HG03097 (cell line): ENCODE measurements around the gene TCERG1L.

Source experiments
- ATAC-seq: cut with Tn5 transposase; IDR thresholded peaks from one replicate; pipeline ENCODE4 v1.9.1; 2021; ENCODE audit not compliant: unreplicated experiment, low FRiP score

TCERG1L gene

DNA sequence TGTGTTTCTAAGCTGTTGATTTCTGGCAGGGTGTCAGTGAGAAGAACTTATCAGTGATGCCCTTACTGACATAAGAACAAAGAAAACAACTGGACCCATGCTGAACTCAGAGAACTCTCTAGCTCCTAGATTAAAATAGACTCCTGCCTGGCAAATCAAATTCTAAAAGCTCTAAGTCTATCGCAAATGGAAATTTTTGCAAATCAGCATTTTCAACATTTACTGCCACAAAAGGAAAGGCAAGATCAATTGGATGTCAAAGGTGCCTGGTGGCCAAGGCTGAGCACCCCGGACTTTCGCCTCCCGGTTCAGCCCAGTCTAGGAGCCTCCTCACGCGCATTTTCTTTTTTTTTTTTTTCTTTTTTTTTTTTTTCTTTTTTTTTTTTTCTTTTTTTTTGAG lies 251.6 kb downstream of the TCERG1L start:
- no peak for ATAC-seq

DNA sequence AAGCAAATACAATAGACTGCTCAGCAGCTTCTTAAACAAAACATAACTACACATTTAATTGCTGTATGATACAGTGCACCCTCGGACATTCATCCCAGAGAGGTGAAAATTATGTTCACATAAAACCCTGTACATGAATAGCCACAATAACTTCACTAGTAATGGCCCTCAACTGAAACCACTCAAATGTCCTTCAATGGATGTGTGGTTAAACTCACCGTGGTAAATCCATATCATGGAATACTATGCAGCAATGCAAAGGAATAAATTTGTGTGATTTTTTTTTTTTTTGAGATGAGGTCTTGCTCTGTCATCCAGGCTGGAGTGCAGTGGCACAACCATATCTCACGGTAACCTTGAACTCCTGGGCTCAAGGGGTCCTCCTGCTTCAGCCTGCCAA lies 252.7 kb downstream of the TCERG1L start:
- no peak for ATAC-seq

DNA sequence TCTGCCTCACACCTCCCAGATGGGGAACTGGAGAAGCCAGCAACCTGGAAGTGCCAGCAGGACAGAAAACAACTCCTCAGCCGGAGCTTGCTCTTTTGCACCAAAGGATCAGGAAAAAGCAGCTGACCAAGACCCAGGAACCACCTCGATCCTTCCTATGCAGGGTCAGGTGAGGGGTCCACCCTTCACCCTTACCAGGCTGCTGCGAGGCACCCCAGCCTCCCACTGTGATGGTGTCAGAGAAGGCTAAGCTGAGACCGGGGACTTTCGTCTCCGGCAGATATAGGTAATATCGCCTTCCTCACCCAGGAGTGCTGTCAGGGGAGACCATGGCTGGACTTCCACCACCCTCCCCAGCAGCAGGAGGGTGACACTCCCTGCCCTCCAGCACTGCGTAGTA lies 254.7 kb downstream of the TCERG1L start:
- no peak for ATAC-seq

GRCh38 chr10:131056091-131056579 lies 255.4 kb downstream of the TCERG1L start:
- ATAC-seq = no peak

DNA sequence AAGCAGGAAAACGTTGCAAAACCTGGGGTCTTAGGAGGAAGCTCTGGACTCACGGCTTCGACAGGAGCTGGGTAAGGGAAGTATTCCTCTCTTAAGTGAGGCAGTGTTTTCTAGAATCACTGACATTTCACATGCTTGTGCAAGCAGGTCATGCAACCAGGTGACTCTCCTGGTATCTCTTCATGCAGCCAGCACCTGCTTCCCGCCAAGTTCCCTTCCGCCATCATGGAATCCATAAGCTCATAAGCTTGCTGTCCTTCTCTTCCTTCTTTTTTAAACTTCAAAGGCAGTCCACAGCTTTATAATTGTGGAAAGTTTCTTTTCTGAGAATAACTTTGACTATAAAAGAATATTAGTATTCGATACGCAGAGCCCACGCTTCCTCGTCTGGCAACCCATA lies 256.1 kb downstream of the TCERG1L start:
- no peak for ATAC-seq

DNA sequence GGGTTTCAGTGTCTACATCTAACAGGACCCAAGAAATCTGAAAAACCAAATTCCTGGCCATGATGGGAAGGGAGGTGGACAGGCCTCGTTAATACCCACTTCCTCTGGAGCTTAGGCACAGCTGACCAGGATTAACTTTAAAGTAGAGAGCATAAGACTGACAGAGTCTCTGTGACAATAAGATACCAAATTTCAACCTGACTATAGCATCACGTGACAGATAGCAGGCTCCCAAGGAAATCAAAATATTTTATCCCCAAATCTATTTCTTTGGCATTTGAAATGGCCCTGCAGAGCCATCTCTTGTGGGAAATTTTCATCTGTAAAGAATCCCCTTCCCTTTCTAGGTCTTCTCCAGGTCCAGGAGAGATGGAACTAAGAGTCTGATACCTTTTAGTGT lies 258.3 kb downstream of the TCERG1L start:
- no peak for ATAC-seq

- no peak for ATAC-seq
Observed at GRCh38 chr10:131050162-131050766, 261.3 kb downstream of the TCERG1L start.

- ATAC-seq = no peak
Observed at GRCh38 chr10:131049016-131049415, 262.5 kb downstream of the TCERG1L start.

DNA sequence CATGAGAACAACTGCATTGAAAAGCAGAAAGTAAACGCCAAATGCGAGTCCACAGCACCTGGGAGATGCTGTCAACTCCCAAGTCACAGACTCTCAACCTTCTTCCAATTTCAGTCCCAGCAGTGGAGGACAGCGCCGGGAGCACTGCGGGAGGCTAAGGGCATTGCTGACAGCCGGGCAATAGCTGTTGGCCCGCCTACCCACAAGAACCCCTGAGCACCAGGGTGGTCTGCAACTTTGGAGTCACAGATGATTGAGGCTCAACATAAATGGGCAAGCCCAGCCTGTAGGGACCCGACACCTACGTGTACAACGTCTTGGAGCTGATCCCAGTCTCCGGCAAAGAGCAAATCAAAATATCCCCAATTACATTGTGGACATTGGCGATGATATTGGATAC lies 262.9 kb downstream of the TCERG1L start:
- no peak for ATAC-seq

DNA sequence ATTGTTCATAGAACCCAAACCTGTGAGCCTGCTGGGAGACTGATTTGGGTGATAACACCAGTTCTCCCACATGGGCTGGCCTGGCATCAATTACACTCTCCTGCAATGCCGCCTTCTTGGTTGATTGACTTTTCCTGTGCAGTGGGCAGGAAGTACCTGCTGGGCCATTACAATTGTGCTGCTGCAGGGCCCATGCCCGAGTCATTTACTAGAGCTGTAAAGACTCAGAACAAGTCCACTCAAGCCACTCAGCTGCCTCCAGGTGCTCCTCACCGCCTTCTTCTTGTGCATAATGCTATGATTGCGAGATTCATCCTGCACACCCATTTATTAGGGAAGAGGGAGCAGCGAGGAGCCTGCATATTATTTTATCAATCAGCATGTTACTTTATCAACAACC lies 264.0 kb downstream of the TCERG1L start:
- no peak for ATAC-seq

DNA sequence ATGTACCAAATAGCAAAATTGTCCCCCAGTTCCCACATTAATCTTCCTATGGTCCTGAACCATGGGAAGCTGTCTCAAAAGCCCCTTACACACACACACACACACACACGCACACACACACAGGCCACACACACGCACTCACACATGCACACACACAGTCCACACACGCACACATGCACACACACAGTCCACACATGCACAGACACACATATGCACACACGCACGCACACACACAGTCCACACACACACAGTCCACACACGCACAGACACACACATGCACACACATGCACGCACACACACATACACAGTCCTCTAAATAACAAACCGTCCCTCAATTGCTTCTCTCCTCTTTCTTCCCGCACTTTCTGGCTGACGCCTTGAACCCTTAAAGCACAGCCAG lies 265.3 kb downstream of the TCERG1L start:
- ATAC-seq = no peak

- ATAC-seq = no peak
Observed at GRCh38 chr10:131044379-131045111, 267.0 kb downstream of the TCERG1L start.

- no peak for ATAC-seq
Observed at GRCh38 chr10:131043039-131043691, 268.4 kb downstream of the TCERG1L start.
